PC-3 (cell line): Measurements from ENCODE around the gene TBC1D30.

ENCODE experiments used
- EZH2 ChIP-seq: fragments of 300-600 bp; sonication (generic); IDR thresholded peaks from one replicate; pipeline ENCODE4 v1.6.1; 2017; ENCODE audit warnings: antibody characterized with exemption, mild to moderate bottlenecking, low read length; ENCODE audit not compliant: unreplicated experiment
- TF ChIP-seq, protein P1 (sequence below): fragments of 300-600 bp; sonication (generic); conservative IDR thresholded peaks from 2 replicates; pipeline ENCODE4 v1.5.1; 2017; ENCODE audit warnings: antibody characterized with exemption, low read depth, mild to moderate bottlenecking, low read length

- TF ChIP-seq, protein P1, sequence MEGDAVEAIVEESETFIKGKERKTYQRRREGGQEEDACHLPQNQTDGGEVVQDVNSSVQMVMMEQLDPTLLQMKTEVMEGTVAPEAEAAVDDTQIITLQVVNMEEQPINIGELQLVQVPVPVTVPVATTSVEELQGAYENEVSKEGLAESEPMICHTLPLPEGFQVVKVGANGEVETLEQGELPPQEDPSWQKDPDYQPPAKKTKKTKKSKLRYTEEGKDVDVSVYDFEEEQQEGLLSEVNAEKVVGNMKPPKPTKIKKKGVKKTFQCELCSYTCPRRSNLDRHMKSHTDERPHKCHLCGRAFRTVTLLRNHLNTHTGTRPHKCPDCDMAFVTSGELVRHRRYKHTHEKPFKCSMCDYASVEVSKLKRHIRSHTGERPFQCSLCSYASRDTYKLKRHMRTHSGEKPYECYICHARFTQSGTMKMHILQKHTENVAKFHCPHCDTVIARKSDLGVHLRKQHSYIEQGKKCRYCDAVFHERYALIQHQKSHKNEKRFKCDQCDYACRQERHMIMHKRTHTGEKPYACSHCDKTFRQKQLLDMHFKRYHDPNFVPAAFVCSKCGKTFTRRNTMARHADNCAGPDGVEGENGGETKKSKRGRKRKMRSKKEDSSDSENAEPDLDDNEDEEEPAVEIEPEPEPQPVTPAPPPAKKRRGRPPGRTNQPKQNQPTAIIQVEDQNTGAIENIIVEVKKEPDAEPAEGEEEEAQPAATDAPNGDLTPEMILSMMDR: no peak
- TF ChIP-seq EZH2: no peak
Measured at GRCh38 chr12:64922853-64923252, 98.4 kb downstream of the TBC1D30 start.
